NCI-H526 (cell line): Measurements from ENCODE around the gene LAMTOR3.

ENCODE experiments used
- DNase-seq, 2 experiments: peaks; one replicate each; lab custom pipeline; 2025; lab: John Stamatoyannopoulos, UW

The LAMTOR3 gene

DNA sequence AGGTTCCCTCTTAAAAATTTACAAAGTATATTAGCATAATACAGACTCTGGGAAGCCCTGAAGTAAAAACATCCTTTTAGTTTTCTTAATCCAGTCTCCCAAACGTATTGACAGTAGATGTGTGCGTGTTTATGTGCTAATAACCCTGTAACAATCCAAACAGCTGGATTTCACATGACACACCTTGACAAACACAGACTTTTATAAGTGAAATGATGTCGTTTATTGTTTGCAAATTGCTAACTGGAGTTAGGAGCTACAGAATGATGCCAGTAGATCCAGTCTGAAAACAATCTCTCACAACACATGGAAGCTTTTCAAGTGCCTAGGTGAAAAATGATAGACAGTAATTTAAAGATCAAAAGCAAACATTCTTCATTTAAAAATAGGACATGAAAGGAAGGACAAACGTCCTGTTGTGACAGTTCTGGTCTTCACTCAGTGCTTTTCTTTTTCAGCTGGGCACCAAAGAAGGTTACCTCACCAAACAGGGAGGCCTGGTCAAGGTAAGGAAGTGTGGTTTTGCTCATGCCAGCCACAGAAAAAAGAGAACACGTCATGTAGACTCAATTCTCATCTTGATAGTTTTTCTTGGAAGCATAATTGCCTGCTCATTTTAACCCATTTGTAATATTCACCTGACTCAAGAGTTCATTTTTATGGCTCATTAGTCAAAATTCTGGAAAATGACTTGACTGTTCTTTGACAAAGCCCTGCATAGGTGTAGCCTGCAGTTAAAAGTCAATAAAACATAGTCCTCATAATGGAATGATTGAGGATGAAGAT is 32.9 kb downstream of the LAMTOR3 start:
- no peak for DNase-seq

DNA sequence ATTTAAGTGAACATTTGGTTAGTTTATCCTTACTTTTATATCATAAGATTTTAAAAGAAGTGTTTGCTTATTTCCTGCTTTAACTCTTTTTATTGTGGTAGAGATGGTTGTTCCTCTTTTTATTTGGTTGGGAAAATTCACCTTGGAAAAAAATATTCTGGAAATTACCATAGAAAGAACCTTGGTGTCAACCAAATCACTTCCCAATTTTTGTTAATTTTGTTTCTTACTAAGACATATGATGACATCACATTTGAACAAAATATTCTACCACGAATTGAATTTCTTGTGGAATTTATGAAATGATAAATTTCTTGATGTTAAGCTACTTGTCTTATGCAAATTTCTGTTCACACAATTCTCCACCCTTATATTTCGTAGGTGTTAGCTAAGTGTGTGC is 33.7 kb downstream of the LAMTOR3 start:
- DNase-seq: no peak

DNA sequence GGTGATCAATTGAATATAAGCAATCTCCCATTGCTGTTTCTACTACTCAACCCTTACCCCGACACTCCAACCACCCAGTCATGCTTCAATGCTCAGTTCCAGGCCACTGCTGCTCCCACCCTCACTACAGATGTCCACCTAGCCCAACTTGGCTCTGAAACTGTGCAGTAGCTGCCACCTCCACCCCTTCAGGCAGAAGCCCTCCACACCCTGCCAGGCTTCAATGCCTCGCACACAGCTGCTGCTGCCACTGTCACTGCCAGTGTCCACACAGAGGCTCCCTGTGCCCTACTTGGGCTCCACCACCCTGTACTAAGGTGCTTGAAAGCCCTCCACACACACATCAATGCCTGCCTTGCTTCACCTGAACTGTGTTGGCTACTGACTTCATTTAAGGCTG is 34.6 kb downstream of the LAMTOR3 start:
- DNase-seq: no peak

DNA sequence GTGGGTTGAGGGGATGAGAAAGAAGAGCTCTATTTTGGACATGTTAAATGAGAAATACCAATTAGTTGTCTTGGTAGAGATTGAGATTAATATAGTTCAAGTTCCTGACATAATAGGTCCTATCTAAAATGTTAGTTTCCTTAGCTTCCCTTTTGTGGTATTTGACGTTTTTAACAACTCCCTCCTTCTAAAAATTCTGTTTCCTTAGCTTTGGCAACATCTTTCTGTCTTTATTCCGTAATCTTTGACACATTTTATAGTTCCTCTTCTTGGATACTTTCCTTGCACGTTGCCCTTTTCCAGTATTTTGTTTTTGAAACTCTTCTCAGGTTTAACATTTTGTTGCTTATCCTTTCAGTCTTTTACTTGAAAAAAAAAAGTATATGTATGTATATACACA is 36.9 kb downstream of the LAMTOR3 start:
- no peak for DNase-seq

DNA sequence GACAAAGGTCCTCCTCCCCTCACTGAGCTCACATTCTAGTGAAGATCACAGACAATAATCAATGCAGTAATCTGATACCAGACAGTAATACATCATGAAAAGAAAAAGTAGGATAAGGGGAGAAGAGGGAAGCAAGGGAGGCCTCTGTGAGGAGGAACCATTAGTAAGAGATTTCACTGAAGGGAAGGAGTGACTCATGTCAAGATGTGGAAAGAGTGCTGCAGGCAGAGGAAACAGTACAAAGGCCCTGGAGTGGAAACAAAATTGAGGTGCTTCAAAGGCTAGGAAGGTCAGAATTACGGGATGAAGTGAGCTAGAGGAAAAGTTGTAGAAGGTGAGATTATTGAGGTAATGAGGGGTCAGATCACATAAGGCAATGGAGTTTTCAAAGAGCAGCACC is 38.1 kb downstream of the LAMTOR3 start:
- no peak for DNase-seq

DNA sequence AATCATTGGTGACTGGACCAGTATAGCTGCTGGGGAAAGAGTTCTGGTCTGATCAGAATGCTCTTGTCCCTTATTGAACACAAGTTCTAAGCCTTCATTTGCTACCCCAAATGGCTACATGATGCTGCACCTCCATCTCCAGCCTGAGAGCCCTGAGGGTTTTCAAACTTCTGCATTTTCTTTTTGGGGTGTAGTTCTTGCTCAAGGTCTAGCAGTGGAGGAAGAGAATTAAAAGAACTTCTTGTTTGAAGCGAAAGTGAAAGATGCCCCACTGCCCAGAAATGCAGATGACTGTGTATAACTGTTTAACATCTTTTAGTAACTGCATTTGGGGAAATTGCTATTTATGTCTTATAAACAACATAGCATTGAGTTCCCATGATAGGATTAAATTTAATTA is 38.5 kb downstream of the LAMTOR3 start:
- DNase-seq: no peak

DNA sequence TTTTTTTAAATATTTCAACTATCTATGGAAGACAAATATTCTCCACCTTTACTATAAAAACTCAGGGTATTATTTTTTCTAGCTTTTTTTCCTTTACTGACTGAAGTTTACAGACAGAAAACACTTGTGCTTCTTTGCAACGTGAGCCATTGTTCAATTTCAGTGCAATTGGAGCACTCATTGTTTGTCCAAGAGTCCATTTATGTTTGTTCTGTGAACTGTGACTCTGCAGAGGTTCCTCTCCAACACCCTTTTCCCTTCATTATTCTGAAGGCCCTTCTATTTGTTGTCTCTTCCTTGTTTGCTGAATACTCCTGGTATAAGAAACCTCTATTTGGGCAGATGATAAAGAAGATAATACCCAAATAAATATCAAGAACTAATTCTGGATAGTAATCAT is 40.2 kb downstream of the LAMTOR3 start:
- no peak for DNase-seq

DNA sequence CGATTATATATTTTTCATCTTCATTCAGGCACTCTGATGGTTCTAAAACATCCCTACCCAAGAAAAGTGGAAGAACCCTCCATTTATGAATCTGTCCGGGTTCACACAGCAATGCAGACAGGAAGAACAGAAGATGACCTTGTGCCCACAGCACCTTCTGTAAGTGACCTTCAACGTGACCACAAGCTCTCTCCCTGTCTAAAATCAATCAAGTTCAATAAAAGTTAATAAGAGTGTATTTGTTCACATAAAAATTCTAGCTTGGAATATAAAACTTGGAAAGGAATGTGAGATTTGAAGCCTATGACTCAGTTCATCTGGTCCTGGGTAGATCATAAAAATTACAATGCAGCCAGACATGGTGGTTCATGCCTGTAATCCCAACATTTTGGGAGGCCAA is 41.0 kb downstream of the LAMTOR3 start:
- no peak for DNase-seq

DNA sequence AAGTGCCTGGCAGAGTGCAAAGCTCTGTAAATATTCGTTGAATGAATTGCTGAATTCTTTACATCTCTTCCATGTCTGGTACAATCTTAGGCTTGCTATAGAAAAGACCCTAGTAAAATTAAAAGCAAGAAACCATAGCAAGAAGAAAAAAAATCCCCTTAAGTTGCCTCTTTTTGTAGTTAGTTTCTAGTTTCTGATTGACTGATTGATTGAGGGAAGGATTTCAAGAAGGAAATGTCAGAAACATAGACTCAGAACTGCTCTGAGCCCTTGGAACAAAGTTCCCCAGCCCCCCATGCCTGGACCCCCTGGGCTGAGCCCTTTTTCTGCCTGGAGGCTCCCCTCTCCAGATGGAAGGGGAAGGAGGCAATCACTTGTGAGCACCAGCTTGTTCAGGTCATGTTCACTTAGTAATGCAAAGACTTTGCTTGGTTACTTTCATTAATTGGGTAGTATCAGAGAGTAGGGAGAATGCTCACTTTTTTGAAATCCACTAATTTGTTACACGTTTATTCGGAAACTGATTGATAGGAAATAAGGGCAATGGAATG is 42.0 kb downstream of the LAMTOR3 start:
- no peak for DNase-seq

DNA sequence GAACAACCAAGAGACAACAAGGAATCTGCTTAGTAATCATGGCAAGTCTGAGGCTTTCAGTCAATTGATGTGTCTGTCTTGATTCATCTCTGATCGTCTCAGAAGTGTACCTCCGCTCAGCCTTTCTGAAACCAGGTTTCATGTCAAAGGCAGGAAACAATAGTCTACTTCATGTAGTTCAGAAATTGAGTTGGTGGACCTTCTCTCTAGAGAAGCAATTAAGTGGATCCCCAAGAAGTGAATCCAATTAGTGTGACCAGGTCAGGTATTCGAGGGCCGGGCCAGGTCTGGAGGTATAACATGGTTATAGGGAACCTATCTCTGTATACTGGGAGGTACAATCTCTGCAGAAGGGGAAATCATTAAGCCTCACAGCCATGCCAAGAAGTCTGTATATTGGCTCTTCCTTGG is 45.6 kb downstream of the LAMTOR3 start:
- no peak for DNase-seq

DNA sequence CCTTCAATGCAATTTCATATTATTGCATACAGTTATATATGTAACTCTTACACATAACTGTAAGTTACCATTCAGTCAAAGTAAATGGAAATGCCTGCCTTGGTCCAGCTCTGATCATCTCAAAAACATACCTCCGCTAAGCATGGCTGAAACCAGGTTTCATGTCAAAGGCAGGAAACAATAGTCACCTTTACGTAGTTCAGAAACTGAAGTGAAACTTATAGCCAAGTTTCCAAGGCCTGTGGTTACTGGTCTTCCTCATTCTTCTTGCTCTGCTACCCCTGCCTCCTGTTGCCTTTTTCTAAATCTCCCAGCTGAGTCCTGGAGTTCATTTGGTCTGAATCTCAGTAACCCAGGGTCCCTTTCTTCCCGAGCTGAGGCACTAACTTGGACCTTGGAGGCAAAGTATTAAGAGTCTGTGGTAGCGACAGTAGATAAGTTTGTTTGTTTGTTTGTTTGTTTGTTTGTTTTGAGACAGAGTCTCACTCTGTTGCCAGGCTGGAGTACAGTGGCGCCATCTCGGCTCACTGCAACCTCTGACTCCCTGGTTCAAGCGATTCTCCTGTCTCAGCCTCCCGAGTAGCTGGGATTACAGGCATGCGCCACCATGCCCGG is 46.8 kb downstream of the LAMTOR3 start:
- no peak for DNase-seq

DNA sequence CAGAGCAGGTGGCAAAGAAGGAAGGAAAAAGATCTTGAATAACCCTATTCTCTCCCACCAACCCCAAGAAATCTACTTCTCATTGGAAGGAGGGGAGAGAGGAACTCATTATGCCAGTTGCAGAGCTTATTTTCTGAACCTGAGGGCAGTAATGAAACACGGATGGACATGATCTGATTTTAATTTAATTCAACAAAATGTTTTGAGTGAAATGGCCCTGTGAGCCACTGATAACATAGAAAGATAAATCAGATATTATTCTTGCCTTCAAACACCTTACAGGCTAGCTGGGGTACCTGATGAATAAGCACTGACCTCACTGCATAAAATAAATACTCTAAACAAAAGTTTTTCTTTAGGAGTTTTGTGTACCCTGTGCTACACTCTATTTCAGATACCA is 47.3 kb downstream of the LAMTOR3 start:
- DNase-seq: no peak

DNA sequence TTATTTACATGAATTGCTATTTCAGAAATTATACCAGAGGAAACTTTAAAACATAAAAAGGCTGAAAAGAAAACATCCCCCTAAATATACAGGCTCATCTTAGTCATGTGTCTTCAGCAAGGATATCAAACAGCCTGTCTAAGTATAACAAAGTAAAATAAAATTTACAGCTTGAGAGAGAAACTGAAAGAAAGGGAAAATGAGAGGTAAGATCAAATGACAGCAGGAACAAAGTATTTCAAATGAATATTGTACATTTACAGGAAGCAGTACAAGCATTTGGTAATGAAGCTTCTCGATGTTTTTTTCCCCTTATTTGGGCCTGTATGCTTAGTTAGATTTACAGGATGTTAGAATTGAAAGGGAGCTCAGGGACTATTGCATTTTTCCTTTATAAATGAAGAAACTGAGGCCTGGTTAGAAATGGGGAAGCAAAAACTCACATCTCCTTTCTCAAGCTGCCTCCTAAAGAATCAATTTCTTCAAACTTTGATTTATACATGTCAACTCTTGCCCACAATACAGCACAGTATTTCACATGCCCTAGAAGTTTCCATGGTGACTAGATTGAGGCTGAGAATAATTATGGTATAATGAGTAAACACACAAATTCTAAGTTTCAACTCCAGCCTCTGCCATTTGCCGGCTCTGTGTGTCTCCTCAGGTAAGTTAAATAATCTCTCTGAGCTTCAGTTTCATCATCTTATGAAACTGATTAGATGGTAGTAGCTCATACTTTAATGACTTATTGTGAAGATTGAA is 48.3 kb downstream of the LAMTOR3 start:
- no peak for DNase-seq

DNA sequence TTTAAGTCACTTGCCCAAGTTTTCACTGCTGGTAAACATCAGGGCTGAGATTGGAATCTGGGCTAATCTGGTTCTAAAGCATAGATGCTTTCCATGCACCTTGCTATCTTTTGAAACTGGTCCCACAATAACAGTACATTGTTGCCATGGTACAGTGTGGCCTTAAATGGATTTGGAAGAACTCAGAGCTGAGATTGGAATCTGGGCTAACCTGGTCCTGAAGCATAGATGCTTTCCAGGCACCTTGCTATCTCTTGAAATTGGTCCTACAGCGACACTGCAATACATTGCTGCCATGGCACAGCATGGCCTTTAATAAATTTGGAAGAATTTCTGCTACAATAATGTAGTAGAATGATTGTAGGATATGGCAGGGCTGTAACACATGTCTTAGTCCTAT is 49.0 kb downstream of the LAMTOR3 start:
- no peak for DNase-seq

DNA sequence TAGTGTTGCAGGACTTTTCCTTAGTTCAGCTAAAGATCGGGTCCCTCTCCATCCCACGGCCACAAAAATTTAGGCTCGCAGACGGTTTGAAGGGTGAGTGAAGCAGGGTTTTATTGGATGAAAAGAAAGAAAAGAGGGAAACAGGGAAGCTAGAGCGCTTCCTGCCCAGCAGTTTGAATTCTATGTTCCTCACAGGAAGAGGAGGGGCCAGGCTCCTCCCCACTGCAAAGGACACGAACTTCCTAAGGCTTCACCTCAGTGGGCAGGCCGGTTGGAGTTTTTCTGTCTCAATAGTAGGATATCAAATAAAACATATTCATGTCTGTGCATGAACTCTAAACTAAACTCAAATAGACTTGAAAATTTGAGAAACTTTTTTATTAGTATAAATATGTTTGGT is 50.2 kb downstream of the LAMTOR3 start:
- no peak for DNase-seq

DNA sequence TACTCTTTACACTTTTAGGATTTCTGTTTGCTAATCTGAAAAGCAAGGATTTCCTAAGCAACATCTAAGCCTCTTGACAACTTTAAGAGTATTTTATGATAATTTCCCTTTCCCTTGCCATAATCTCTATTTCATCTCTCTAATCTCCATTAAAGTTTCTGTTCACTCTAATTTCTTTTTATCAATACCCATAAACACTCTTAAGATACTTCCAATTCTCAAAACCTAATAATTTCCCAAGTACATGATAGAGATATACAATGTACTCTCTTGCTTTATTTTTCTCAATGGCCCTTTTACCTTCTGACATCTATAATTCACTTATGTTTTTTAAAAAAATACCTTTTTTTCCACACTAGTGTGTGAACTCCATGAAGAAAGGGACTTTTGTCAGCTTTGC is 50.8 kb downstream of the LAMTOR3 start:
- no peak for DNase-seq

DNA sequence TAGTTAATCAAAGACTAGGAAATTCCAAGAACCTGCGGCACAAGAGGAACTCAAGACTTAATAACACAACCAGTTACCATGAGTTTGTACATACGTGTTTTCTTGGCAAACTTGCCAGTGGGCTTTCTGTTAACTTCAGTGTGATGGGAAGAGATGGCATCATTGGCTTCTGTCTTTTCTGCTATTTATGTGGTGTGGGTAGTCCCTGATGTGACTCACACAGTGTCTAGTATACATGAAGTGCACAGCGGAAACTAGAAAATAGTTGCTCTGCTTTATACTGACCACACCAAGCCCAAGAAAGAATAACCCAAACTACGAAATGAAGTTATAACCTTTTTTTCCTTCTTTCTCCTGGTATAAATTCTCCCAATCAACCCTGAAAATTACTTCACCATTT is 53.1 kb downstream of the LAMTOR3 start:
- no peak for DNase-seq

DNA sequence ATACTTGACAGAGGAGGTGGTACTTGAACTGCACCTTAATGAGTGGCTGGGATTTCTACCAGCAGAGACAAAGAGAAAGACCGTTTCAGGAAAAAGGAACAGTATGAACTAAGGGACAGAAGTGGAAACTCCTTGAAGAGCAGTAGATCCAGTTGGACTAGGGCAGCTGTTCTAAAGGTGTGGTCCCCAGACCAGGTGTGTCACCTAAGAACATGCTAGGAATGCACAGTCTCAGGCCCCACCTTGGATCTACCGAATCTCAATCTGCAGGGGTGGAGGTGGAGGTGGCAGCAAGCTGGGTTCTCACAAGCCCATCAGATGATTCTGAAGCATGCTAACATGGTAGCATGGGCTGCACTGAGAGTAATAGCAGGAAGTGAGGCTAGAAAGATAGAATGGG is 55.3 kb downstream of the LAMTOR3 start:
- DNase-seq: no peak

DNA sequence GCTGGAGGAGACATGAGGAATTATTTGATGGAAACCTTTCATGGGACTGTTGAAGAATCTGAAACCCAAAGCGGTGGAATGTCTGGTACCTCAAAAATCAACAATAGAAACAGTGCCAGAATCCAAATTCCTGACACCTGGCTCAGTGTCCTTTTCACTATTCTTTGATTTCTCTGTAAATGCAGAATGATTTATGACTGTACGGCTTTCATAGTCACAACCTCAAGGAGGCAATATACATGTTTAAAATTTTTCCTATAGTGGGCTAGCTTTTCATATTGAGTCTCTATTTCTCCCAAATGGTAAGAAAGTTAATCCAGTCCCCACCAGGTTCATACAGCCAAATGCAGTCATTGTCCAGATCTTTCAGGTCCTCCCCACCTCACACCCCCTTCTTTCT is 58.3 kb downstream of the LAMTOR3 start:
- no peak for DNase-seq

DNA sequence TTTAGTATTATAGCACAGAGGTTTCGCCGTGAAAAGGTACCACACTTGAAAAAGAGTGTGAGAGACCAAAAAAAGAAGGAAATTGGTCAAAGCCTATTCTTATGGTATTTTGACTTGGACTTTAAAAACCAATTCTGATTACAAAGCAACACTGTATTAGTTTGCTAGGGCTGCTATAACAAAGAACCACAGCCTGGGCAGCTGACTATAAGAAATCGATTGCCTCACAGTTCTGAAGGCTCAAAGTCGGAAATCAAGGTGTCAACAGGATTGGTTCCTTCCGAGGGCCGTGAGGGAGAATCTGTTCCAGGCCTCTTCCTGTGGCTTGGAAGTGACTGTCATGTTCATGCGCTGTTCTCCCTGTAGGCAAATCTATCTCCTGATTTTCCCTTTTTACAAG is 59.7 kb downstream of the LAMTOR3 start:
- DNase-seq: no peak

DNA sequence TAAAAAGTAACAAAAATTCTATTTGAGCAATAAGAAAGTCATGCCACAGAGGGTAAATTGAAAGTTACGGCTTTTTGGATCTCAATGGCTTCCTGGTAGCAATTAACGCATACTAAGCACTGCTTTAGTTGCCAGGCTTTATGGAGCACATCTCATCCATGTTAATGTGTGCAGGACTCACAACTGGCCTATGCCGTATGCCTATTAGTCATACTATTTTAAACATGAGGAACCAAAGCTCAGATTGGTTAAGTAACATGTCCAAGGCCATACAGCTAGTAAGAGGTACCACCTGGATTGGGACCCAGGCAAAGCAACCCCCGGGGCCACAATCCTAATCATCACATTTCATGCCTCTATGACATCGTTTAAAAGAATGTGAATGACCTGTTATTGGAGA is 60.5 kb downstream of the LAMTOR3 start:
- DNase-seq: no peak

DNA sequence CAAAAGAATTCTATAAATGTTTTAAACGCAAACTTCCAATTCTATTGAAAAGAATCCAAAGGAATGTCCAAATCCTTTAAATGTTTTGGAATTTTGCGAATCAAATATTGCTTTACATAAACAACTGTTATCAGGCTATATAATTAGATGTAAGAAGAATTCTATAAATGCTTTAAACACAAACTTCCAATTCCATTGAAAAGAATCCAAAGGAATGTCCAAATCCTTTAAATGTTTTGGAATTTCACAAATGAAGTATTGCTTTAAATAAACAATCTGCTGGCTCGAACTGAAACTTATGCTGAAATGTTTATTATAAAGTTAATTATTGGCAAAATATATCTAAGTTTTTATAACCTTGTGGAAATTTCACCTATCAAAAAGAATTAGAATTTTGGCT is 61.5 kb downstream of the LAMTOR3 start:
- no peak for DNase-seq

DNA sequence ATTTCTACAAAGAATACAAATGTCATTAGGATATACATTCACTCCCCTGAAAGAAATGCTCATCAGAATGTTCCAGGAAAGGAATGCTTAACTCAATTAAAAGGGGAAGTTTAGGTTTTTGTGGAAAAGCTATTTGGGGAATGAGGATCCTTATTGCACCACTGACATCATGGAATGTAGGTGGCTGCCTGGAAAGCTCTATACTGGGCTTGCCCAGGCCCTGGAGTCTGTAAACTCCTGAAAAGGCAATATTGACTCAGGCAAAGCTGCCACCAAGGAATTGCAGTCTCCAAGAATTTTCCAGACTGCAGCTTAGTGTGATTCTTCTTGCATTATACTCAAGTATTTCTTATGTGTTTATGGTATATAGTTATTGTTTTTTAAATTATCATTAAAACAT is 61.9 kb downstream of the LAMTOR3 start:
- DNase-seq: no peak
